Measurements from ENCODE around the gene ZNF777.

ZNF777 gene

DNA sequence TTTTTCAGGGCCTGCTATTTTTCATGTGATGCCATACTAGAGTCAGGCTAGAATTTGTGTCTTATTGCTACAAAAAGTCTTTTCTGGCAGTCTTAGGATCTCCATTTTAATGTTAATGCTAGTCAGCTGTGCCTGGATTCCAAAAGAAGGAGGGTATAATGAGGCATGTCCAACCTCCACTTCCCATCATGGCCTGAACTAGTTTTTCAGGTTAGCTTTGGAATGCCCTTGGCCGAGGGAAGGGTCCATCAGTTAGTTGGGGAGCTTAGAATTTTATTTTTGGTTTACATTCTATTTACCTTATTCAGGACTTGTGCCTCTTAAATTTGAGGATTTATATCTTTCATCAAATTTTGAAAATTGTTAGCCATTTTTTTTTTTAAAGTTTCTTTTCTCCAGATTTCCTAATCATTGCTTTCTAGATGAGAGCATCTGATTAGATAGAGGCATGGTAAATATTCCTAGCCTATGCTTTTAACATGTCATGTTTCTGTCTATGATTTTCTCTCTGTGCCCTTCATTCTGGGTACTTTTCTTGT, 6.5 kb upstream of the ZNF777 start:
- peaks cover 23% of the 10 kb centered on the region for H3K27me3 Mint-ChIP-seq (ENCODE audit: low read depth)
- no peaks in the 10 kb centered on the region for H3K4me1 Mint-ChIP-seq (ENCODE audit: low read depth)
- no peak overlapping the region for H3K4me3 Mint-ChIP-seq
- H3K36me3 Mint-ChIP-seq (ENCODE audit: low read depth) = peaks cover 20% of the 10 kb centered on the region
- peaks cover 12% of the 10 kb centered on the region for H3K9me3 Mint-ChIP-seq
- no peak overlapping the region for H3K27ac Mint-ChIP-seq

DNA sequence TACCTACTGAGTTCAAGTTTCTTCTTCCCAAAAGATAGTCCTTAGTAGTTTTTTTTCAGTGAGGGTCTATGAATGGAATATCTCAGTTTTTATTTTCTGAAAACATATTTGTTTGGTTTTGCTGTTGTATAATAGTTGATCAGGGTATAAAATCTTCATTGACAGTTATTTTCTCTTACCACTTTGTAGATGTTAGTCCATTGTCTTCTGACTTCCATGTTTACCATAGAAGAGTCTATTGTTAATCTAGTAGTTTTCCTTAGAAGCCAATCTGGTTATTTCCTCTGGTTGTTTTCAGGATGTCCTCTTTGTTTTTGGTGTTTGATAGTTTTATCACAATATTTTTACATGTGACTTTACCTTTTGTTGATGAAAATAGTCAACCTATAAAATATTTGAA, 5.5 kb upstream of the ZNF777 start:
- Mint-ChIP-seq H3K27ac (no peak overlapping the region), H3K27me3 (ENCODE audit: low read depth) (peaks cover 29% of the 10 kb centered on the region), H3K9me3 (peaks cover 12% of the 10 kb centered on the region), H3K4me3 (no peak overlapping the region), H3K4me1 (ENCODE audit: low read depth) (peaks cover under 1% of the 10 kb centered on the region), H3K36me3 (ENCODE audit: low read depth) (peaks cover 13% of the 10 kb centered on the region)

DNA sequence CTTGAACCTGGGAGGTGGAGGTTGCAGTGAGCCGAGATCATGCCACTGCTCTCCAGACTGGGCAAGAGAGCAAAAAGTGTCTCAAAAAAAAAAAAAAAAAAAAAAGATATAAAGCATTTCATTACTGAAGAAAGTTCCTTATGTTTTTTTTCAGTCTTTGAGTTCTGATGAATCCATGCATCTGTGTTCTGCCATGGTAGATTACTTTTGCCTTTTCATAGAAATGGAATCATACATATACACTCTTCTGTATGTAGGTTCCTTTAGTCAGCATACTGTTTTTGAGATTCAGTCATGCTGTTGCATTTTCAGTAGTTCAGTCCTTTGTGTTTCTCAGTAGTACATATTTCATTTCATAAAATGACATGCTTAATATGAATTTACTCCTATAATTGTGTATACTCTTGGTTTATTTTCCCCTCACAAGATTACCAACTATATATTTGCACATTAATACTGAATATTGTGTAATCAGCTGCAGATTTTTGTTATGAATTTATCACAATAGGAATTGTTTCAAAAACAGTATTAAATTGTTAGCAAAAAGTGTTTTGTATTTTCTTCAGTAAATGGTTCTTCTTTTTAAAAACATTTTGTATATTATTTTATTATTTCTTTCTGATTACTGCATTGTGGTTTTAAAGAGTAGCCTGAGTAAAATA, 2.8 kb upstream of the ZNF777 start:
- Mint-ChIP-seq H3K4me3 (no peak overlapping the region), H3K27ac (no peak overlapping the region), H3K9me3 (peaks cover 9% of the 10 kb centered on the region), H3K4me1 (ENCODE audit: low read depth) (peaks cover 9% of the 10 kb centered on the region), H3K36me3 (ENCODE audit: low read depth) (no peaks in the 10 kb centered on the region), H3K27me3 (ENCODE audit: low read depth) (peaks cover 29% of the 10 kb centered on the region)

DNA sequence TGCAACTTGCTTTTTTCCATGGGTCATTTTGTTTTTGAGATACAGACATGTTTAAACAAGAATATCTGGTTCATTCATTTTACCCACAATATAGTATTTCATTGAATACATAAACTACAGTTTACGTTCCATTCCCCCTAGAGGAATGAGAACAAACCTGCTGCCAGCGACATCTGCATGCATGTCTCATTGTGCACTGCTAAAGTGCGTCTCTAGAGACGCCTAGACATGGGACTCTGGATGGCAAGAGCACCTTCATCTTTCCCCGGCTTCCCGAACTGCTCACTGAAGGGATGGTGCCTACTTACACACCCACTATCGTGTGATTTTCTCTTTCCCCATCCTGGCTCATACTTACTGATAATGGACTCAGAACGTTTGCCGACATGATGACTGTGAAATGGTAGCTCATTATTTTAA, 1.2 kb upstream of the ZNF777 start:
- H3K27me3 Mint-ChIP-seq (ENCODE audit: low read depth) = peaks cover 26% of the 10 kb centered on the region
- no peaks in the 10 kb centered on the region for H3K36me3 Mint-ChIP-seq (ENCODE audit: low read depth)
- H3K4me3 Mint-ChIP-seq = no peak overlapping the region
- no peak overlapping the region for H3K27ac Mint-ChIP-seq
- peaks cover 15% of the 10 kb centered on the region for H3K4me1 Mint-ChIP-seq (ENCODE audit: low read depth)
- peaks cover 9% of the 10 kb centered on the region for H3K9me3 Mint-ChIP-seq

DNA sequence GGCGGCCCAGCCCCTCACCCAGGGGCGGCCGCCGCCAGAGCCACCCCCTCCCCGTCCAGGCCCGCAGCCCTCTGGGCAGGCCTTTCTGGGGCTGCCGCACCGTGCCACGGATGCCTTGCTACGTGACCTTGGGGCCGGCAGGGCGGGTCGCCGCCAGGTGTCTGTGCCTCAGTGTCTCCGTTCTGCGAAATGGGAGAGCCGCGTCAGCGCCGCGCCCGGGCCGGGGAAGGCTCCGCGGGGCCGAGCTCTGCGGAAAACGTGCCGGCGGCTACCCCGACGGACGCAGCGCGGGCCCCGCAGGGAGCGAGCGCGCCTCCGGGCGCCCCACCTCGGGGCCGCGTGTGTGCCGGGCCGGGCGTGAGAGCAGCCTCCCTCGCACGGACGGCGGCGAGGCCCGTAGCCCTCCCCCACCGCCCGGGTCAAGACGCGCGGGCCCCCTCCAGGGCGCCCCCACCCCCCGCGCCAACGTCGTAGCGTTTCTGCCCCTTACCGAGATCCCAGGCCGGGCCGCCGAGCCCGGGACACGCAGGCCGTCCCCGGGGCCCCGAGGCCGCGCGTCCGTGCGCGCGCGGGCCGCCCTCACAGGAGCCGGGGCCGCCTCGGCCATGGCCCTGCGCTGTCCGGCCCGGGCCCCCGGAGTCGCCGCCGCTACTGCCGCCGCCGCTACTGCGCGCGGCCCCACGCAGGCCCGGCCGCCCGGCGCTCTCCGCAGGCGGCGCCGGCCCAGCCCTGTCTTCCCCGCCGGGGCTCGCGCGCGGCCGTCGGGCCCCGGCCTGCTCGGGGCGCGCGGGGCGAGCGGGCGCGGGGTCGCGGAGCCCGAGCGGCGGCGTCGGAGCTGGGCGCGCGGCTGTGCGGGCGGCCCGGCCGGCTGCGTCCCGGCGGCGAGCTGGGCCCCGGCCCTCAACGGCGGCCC, 1.1 kb downstream of the ZNF777 start:
- Mint-ChIP-seq H3K9me3 (no peaks in the 10 kb centered on the region), H3K27me3 (ENCODE audit: low read depth) (peaks cover 14% of the 10 kb centered on the region), H3K36me3 (ENCODE audit: low read depth) (peaks cover 7% of the 10 kb centered on the region), H3K4me1 (ENCODE audit: low read depth) (peaks cover 15% of the 10 kb centered on the region), H3K4me3 (no peak overlapping the region), H3K27ac (no peak overlapping the region)

DNA sequence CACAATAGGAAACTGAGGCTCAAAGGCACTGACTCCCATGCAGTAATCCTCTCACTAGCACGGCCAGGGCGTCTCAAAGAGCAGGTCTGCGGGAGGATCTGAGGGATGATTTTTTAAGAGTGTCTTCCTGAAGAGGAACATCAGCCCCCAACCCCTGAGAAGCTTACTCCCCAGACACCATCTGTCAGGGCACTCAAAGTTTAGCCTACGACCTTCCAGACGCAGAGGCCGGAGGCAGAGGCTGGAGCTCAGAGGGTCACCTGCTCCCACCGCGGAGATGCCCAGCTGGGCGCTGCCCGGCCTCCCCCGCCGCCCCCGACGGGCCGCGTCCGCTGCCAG, 1.7 kb downstream of the ZNF777 start:
- H3K4me3 Mint-ChIP-seq = peak overlapping the region; percentile 69
- H3K36me3 Mint-ChIP-seq (ENCODE audit: low read depth) = peaks cover 9% of the 10 kb centered on the region

DNA sequence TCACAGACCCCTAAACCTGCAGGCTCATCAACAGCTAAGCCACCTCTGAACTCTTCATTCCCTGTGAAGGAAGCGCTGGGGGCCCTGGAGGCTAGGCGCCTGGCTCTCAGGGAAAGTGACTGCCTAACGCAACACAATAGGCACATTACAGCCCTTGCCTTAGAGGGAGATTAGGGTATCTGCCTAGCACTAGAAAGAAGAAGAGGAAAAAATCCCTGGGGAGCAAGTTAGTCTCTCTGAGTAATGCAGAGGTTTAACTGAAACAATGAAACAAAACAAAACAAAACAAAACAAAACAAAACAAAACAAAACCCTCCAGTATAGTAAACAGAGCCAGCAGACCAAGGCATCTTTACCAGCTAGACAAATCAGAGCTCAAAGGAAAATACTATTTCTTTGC, 2.6 kb downstream of the ZNF777 start:
- peak overlapping the region; percentile 52 for H3K27ac Mint-ChIP-seq
- peaks cover 8% of the 10 kb centered on the region for H3K27me3 Mint-ChIP-seq (ENCODE audit: low read depth)
- H3K4me1 Mint-ChIP-seq (ENCODE audit: low read depth) = peaks cover 15% of the 10 kb centered on the region
- peak overlapping the region; percentile 79 for H3K4me3 Mint-ChIP-seq
- H3K9me3 Mint-ChIP-seq = no peaks in the 10 kb centered on the region
- H3K36me3 Mint-ChIP-seq (ENCODE audit: low read depth) = peaks cover 12% of the 10 kb centered on the region

More for the DNA sequence above, 1.7 kb downstream of the ZNF777 start:
- Mint-ChIP-seq H3K9me3 (no peaks in the 10 kb centered on the region), H3K27me3 (ENCODE audit: low read depth) (peaks cover 10% of the 10 kb centered on the region), H3K4me1 (ENCODE audit: low read depth) (peaks cover 15% of the 10 kb centered on the region), H3K27ac (no peak overlapping the region)

DNA sequence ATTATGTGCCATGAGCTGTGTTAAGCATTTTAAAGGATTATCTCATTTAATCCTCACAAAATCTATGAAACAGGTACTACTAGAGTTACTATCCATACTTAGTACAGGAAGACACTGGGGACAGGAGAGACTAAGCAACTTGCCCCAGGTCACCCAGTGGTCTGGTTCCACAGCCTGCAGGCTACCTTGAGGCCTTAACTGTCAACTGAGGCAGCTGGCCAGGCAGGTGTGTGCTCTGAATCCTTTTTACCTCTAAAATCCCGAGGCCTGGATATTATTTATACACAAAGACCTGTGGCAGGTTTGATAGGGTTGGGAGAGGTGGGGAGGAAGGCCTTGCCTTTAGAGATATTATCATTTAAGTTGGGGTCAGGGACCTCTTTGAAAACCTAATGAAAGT, 3.1 kb downstream of the ZNF777 start:
- H3K9me3 Mint-ChIP-seq = no peaks in the 10 kb centered on the region
- no peak overlapping the region for H3K27ac Mint-ChIP-seq
- H3K27me3 Mint-ChIP-seq (ENCODE audit: low read depth) = peaks cover 8% of the 10 kb centered on the region
- peaks cover 17% of the 10 kb centered on the region for H3K4me1 Mint-ChIP-seq (ENCODE audit: low read depth)
- H3K36me3 Mint-ChIP-seq (ENCODE audit: low read depth) = peaks cover 12% of the 10 kb centered on the region
- H3K4me3 Mint-ChIP-seq = peak overlapping the region; percentile 79

DNA sequence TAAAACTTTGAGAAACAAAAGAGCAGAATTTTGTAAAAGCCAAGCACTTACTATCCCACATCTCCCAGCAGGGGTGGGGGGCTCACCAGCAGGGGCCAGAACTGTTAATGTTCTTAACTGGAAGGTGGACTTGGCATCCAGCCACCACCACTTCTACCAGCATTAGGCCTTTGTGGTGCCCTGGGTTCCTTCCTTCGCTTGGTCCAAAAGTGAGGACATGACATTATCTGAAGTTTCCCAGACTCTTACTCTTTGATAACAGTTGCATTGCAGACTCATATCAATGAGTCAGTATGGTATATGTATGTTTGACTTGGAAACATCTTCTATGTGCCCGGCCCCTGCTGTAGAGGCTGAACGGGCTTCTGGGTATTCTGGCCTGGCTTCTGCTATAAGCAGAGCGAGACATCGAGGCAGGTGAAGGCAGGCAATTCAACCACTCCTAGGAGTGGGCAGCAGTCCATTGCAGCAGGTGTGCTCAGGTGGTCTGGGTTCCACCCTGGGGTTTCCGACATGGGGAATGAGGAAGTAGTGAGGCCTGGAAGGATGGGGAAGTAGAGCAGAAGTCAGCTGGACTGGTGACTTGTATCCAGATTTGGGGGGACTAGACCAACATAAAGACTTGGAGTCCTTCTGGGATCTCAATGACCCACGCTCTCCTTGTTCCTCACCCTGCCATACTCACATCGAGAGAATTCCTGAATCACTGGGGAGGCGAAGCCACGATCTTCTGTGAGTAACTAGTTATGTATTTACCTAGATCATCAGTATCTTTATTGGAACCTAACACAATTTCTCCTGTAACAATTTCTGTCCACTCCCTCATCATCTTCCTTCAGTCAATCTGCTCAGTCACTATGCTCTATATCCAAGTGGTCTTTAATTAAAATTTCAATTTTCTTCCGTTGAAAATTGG, 4.1 kb downstream of the ZNF777 start:
- Mint-ChIP-seq H3K4me3 (no peak overlapping the region), H3K27ac (no peak overlapping the region), H3K4me1 (ENCODE audit: low read depth) (peaks cover 19% of the 10 kb centered on the region), H3K36me3 (ENCODE audit: low read depth) (peaks cover 12% of the 10 kb centered on the region), H3K9me3 (no peaks in the 10 kb centered on the region), H3K27me3 (ENCODE audit: low read depth) (no peaks in the 10 kb centered on the region)

DNA sequence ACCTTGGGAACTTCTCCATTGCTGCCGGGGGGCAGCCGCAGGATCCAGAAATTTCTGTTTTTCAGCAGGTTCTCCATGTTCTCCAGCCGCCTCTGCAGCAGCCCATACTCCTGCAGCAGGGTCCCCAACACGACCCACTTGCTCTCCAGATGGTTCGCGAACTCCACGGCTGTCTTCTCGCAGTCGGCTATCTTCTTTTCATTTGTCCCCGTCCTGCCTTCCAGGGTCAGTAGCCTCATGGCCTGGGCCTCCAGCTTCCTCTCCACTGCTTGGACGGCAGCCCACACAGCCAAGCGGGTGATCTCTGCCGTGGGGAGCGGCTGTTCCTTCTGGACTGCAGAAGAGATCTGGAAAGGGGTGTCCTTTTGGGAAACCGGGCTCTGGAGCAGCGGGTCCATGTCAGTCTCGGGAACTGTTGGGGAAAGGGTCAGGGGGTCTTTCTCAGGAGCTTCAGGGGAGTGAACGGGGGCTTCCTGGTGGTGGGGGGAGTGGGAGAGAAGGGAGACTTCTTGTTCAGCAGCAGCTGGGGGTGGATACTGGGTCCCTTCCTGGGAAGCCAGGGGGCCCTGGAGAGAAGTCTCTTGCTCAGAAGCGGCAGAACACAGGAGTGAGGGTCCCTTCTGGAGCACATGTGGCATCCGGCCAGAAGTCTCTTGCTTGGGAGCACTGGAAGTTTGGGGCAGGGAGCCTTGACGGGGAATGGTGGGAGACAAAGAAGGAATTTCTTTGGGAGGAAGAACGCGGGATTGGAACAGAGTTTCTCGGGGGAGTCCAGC, 5.5 kb downstream of the ZNF777 start:
- Mint-ChIP-seq H3K27ac (no peak overlapping the region), H3K36me3 (ENCODE audit: low read depth) (peaks cover 20% of the 10 kb centered on the region), H3K9me3 (no peaks in the 10 kb centered on the region), H3K27me3 (ENCODE audit: low read depth) (no peaks in the 10 kb centered on the region), H3K4me3 (no peak overlapping the region), H3K4me1 (ENCODE audit: low read depth) (peaks cover 14% of the 10 kb centered on the region)

DNA sequence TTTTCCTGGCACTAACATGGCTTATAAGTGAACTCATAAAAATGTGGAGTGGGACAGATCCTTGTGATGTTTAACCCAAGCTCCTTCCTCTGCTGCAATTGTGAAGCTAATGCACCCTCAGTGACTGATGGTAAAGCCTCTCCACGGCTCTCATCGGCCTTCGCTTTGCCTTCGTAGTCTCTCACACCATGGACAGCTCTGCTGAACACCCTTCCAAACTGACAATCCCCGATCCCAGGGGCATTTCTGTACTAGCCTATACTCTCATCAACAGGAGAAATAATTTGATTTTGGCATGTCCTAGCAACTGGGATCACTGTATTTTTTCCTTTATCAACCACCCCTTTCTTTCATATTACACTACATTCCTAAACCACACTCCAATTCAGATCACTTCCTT, 6.1 kb downstream of the ZNF777 start:
- Mint-ChIP-seq H3K27ac (no peak overlapping the region), H3K4me1 (ENCODE audit: low read depth) (peaks cover 14% of the 10 kb centered on the region), H3K4me3 (no peak overlapping the region), H3K27me3 (ENCODE audit: low read depth) (no peaks in the 10 kb centered on the region), H3K9me3 (no peaks in the 10 kb centered on the region), H3K36me3 (ENCODE audit: low read depth) (peaks cover 23% of the 10 kb centered on the region)

DNA sequence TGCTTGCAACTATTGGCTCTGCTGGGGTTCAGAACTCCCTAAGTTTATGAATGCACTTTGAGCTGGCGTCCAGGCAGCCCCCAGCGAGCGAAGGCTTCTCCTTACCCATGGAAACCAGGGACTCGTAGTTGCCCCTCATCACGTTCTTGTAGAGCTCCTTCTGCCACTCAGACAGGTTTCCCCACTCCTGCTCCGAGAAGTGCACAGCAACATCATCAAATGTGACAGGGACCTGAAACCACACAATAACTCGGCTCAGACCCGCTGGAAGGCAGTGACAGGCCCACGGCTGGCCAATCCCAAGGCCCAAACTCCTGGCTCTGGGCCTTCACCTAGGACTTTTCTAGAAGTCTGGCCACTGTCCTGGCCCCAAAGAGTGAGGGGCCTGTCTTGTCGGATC, 6.9 kb downstream of the ZNF777 start:
- Mint-ChIP-seq H3K36me3 (ENCODE audit: low read depth) (peaks cover 26% of the 10 kb centered on the region), H3K27ac (no peak overlapping the region), H3K4me3 (no peak overlapping the region), H3K9me3 (no peaks in the 10 kb centered on the region), H3K4me1 (ENCODE audit: low read depth) (peaks cover 13% of the 10 kb centered on the region), H3K27me3 (ENCODE audit: low read depth) (no peaks in the 10 kb centered on the region)

DNA sequence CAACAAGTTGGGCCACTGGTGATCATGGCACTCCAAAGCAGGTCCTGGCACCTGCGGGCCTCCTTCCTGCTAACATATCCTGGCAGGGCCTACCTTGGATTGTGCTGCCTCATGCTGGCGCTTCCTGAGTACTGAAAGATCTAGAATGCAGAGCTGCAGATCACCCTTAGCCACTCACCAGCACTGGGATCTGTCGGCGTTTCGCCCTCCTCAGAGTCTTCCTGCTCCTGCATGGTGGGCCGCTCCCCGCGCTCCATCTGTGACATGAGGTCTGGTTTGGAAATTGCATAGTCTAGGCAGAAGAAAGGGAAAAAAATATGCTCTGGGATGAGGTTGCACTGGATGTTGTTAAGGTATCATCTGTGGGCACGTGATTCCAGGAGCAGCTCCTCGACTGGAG, 10.0 kb downstream of the ZNF777 start:
- H3K27me3 Mint-ChIP-seq (ENCODE audit: low read depth) = no peaks in the 10 kb centered on the region
- H3K27ac Mint-ChIP-seq = no peak overlapping the region
- H3K4me1 Mint-ChIP-seq (ENCODE audit: low read depth) = peaks cover 7% of the 10 kb centered on the region
- no peaks in the 10 kb centered on the region for H3K9me3 Mint-ChIP-seq
- H3K36me3 Mint-ChIP-seq (ENCODE audit: low read depth) = peaks cover 37% of the 10 kb centered on the region
- H3K4me3 Mint-ChIP-seq = no peak overlapping the region

DNA sequence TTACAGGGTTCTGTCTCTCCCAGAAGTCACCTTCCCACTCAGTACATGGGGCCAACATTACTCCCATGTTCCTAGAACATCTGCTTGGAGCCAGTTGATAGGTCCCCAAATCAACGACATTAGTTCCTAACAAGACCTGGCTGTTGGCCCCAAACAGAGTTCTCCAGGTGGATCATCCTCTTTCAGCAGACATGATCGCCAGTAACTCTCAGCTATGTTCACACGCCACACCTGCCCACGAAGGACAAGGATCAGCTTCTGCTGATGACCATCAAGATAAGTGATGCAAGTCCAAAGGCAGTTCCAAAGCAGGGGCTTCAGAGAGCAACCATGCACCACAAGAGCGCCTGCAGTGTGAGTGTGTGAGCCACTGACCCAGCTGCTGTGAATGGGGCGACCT, 11.0 kb downstream of the ZNF777 start:
- H3K36me3 Mint-ChIP-seq (ENCODE audit: low read depth) = peaks cover 35% of the 10 kb centered on the region
- H3K9me3 Mint-ChIP-seq = no peaks in the 10 kb centered on the region
- H3K27ac Mint-ChIP-seq = no peak overlapping the region
- H3K27me3 Mint-ChIP-seq (ENCODE audit: low read depth) = no peaks in the 10 kb centered on the region
- peaks cover 7% of the 10 kb centered on the region for H3K4me1 Mint-ChIP-seq (ENCODE audit: low read depth)
- no peak overlapping the region for H3K4me3 Mint-ChIP-seq

Data from T-helper 1 cell treated with Interleukin-12 subunit alpha and Interleukin-12 subunit beta and Interleukin-4 antibody, amounts not matched to agents 30 μg/mL and 1 μg/mL, for 36 hours (primary cell).